ENCODE results near the gene TEAD1.

The TEAD1 gene

GRCh38 chr11:12743834-12744449, 69.7 kb downstream of the TEAD1 start:
- Histone ChIP-seq H3K27me3 (ENCODE audit: insufficient read depth, poor library complexity, severe bottlenecking) (no peaks in the 10 kb centered on the region), H3K4me3 (replicated peaks; ENCODE audit: insufficient read depth, low read length) (no peak overlapping the region), H3K27ac (replicated peaks) (no peak overlapping the region)
- TF ChIP-seq REST (IDR thresholded peaks at IDR 0.05; ENCODE audit: insufficient replicate concordance, low read depth), result no peak
- no peak for TF ChIP-seq CTCF (IDR thresholded peaks at IDR 0.05; ENCODE audit: insufficient read depth, low read length)
- no peak for TF ChIP-seq GABPA (IDR thresholded peaks at IDR 0.05; ENCODE audit: low read depth)
- TF ChIP-seq SPI1 (IDR thresholded peaks at IDR 0.05; ENCODE audit: borderline replicate concordance, low read depth), result no peak
- TF ChIP-seq POLR2AphosphoS5 (IDR thresholded peaks at IDR 0.05; ENCODE audit: low read depth), result no peak
- DNase-seq (ENCODE audit: low read depth in 1 of 2, low spot score in 1 of 2), result no peak

- DNase-seq (ENCODE audit: low read depth in 1 of 2, low spot score in 1 of 2), result no peak
- no peak overlapping the region for H3K4me3 ChIP-seq (replicated peaks; ENCODE audit: insufficient read depth, low read length)
- TF ChIP-seq SPI1 (IDR thresholded peaks at IDR 0.05; ENCODE audit: borderline replicate concordance, low read depth) (no peak), GABPA (IDR thresholded peaks at IDR 0.05; ENCODE audit: low read depth) (no peak)
- no peak overlapping the region for H3K27ac ChIP-seq (replicated peaks)
- no peaks in the 10 kb centered on the region for H3K27me3 ChIP-seq (ENCODE audit: insufficient read depth, poor library complexity, severe bottlenecking)
These were observed 70.7 kb downstream of the TEAD1 start for GRCh38 chr11:12744826-12745502.

- no peak for TF ChIP-seq REST (IDR thresholded peaks at IDR 0.05; ENCODE audit: insufficient replicate concordance, low read depth)
- DNase-seq (ENCODE audit: low read depth in 1 of 2, low spot score in 1 of 2), result no peak
- Histone ChIP-seq H3K4me3 (replicated peaks; ENCODE audit: insufficient read depth, low read length) (no peak overlapping the region), H3K27ac (replicated peaks) (no peak overlapping the region), H3K27me3 (ENCODE audit: insufficient read depth, poor library complexity, severe bottlenecking) (no peaks in the 10 kb centered on the region)
These were observed 71.6 kb downstream of the TEAD1 start for GRCh38 chr11:12745787-12746186.

GRCh38 chr11:12746593-12747097, 72.4 kb downstream of the TEAD1 start:
- Histone ChIP-seq H3K4me3 (replicated peaks; ENCODE audit: insufficient read depth, low read length) (no peak overlapping the region), H3K27me3 (ENCODE audit: insufficient read depth, poor library complexity, severe bottlenecking) (no peaks in the 10 kb centered on the region), H3K27ac (replicated peaks) (no peak overlapping the region)
- DNase-seq (ENCODE audit: low read depth in 1 of 2, low spot score in 1 of 2), result no peak
- TF ChIP-seq CTCF (IDR thresholded peaks at IDR 0.05; ENCODE audit: insufficient read depth, low read length) (no peak), REST (IDR thresholded peaks at IDR 0.05; ENCODE audit: insufficient replicate concordance, low read depth) (no peak), SPI1 (IDR thresholded peaks at IDR 0.05; ENCODE audit: borderline replicate concordance, low read depth) (no peak), GABPA (IDR thresholded peaks at IDR 0.05; ENCODE audit: low read depth) (no peak)
